ENCODE results near the gene KIF2B. TPM values are rescaled to one million over a fixed set of nuclear protein-coding genes. Genes with fewer than 3 reads are reported as not detected.

KIF2B gene
- total and polyA plus RNA-seq, 2 of the 4 experiments (the other 2 are of a cell fraction): not detected

GRCh38 chr17:53818929-53819328, 3.8 kb upstream of the KIF2B start:
- Histone ChIP-seq H2AFZ (replicated peaks; ENCODE audit: low read length, poor library complexity) (no peak overlapping the region), H3K56ac (ENCODE audit: extremely low read depth, insufficient read depth, low read length) (no peak overlapping the region), H3K79me1 (ENCODE audit: low read depth in 1 of 2, low read length in 2 of 2) (no peaks in the 10 kb centered on the region), H4K20me1 (ENCODE audit: insufficient read depth, low read length) (no peaks in the 10 kb centered on the region), H3K4ac (ENCODE audit: low read depth, low read length) (no peak overlapping the region), H2AK9ac (replicated peaks; ENCODE audit: low read depth, low read length, poor library complexity) (no peak overlapping the region), H4K91ac (ENCODE audit: insufficient read depth, low read depth, low read length) (no peak overlapping the region), H2BK15ac (ENCODE audit: low read depth, low read length) (no peak overlapping the region), H2BK5ac (ENCODE audit: low read depth, low read length, poor library complexity, severe bottlenecking) (no peak overlapping the region), H3K27ac (ENCODE audit: insufficient read depth, low read length) (no peak overlapping the region), H2BK20ac (ENCODE audit: low read depth, low read length) (no peak overlapping the region), H3K14ac (replicated peaks; ENCODE audit: low read depth, low read length) (no peak overlapping the region), H2AK5ac (ENCODE audit: low read depth, low read length) (no peak overlapping the region), H2BK120ac (ENCODE audit: low read depth, low read length) (no peak overlapping the region), H3K9ac (ENCODE audit: low read depth, low read length) (no peak overlapping the region), H3K9me3 (ENCODE audit: control insufficient read depth, insufficient read depth, low read length) (peaks cover 13% of the 10 kb centered on the region), H3K23ac (ENCODE audit: low read depth, low read length) (no peak overlapping the region), H3K36me3 (ENCODE audit: control insufficient read depth, insufficient read depth, low read length) (no peaks in the 10 kb centered on the region), H3K18ac (ENCODE audit: low read depth, low read length) (no peak overlapping the region), H3K4me2 (ENCODE audit: low read depth, low read length) (no peak overlapping the region), H3K9me1 (ENCODE audit: insufficient read depth, low read length) (no peaks in the 10 kb centered on the region), H4K8ac (ENCODE audit: low read depth in 2 of 2, low read length in 2 of 2) (no peak overlapping the region), H4K5ac (ENCODE audit: low read depth, low read length) (no peak overlapping the region), H3K4me1 (ENCODE audit: control insufficient read depth, insufficient read depth, low read length) (no peaks in the 10 kb centered on the region), H3K27me3 (ENCODE audit: control insufficient read depth, insufficient read depth, low read length) (no peaks in the 10 kb centered on the region), H3K4me3 (ENCODE audit: insufficient read depth, low read depth, low read length) (no peak overlapping the region)
- ATAC-seq (ENCODE audit: low read depth) (no peak), DNase-seq (no peak)
- TF ChIP-seq FOS (IDR thresholded peaks at IDR 0.05; ENCODE audit: low read depth, low read length): no peak
- TF ChIP-seq CEBPB (IDR thresholded peaks at IDR 0.05; ENCODE audit: low read depth, low read length): no peak
- no peak for TF ChIP-seq SMC3 (IDR thresholded peaks at IDR 0.05; ENCODE audit: low read depth, low read length)
- no peak for TF ChIP-seq MAZ (IDR thresholded peaks at IDR 0.05; ENCODE audit: borderline replicate concordance, low read depth, low read length)
- no peak for TF ChIP-seq ELK1 (IDR thresholded peaks at IDR 0.05; ENCODE audit: borderline replicate concordance, low read depth, low read length)
- no peak for TF ChIP-seq NFE2L2 (IDR thresholded peaks at IDR 0.05; ENCODE audit: low read depth, low read length)
- TF ChIP-seq CTCF (conservative IDR thresholded peaks at IDR 0.05; ENCODE audit: low read depth, low read length): no peak
- no peak for TF ChIP-seq RFX5 (IDR thresholded peaks at IDR 0.05; ENCODE audit: low read depth, low read length)
- no peak for TF ChIP-seq POLR2A (IDR thresholded peaks at IDR 0.05; ENCODE audit: low read depth, low read length)
- no peak for TF ChIP-seq MXI1 (IDR thresholded peaks at IDR 0.05; ENCODE audit: borderline replicate concordance, low read depth, low read length)
- TF ChIP-seq CHD1 (IDR thresholded peaks at IDR 0.05; ENCODE audit: low read depth, low read length): no peak
- no peak for TF ChIP-seq RCOR1 (IDR thresholded peaks at IDR 0.05; ENCODE audit: insufficient replicate concordance, low read length)
- TF ChIP-seq USF2 (IDR thresholded peaks at IDR 0.05; ENCODE audit: low read depth, low read length): no peak
- TF ChIP-seq MAFK (IDR thresholded peaks at IDR 0.05; ENCODE audit: low read depth, low read length): no peak
- WGBS, 2 experiments (ENCODE audit: extremely low coverage in 2 of 2, insufficient read length in 1 of 2): no CpG with 5 or more reads among the region's 2 CpGs
- dilution Hi-C loops (cut with HindIII; ENCODE audit: low sequenced_read_pairs, unreplicated experiment) (no loop called here), in situ Hi-C loops (cut with MboI; ENCODE audit: low sequenced_read_pairs) (no loop called here), intact Hi-C loops (cut with micrococcal nuclease) (no loop called here)
- ChIA-PET POLR2A (ENCODE audit: unreplicated experiment) (no interaction called here), CTCF (no interaction called here)
- BruUV-seq (replicated peaks): no TSS peak
